Gastrocnemius medialis (tissue), 4 donors: ENCODE data around the gene ANO3. TPM values are rescaled to one million over a fixed set of nuclear protein-coding genes. Genes with fewer than 3 reads are reported as not detected.

Experiments used
- ATAC-seq, 2 donors: fragments of 150-250 bp; one replicate each; pipeline ENCODE4 v1.9.1; 2016
- DNase-seq, 2 donors: peaks; one replicate each; pipeline ENCODE4 v3.0.0-alpha.2; 2019
- H3K27ac ChIP-seq, 4 donors: fragments of 200-600 bp; sonication (generic); 1 replicate in 1 of 4; 2 replicates in 3 of 4; pipeline ENCODE4 v1.5.1; 2016 to 2018; ENCODE audit warnings: mild to moderate bottlenecking in 2 of 4, moderate library complexity in 1 of 4
- H3K27me3 ChIP-seq, 3 donors: fragments of 200-600 bp; sonication (generic) in 2 of 3; 1 replicate in 1 of 3; 2 replicates in 2 of 3; pipeline versions ENCODE4 v1.5.1 to v1.6.0; 2016 to 2019; ENCODE audit warnings: mild to moderate bottlenecking in 1 of 3, moderate library complexity in 1 of 3
- H3K36me3 ChIP-seq, 2 donors: fragments of 200-600 bp; sonication (generic) in 1 of 2; one replicate each; pipeline ENCODE4 v1.5.1; 2017 to 2018
- H3K4me1 ChIP-seq, 2 donors: fragments of 200-600 bp; sonication (generic) in 1 of 2; one replicate each; pipeline ENCODE4 v1.5.1; 2016 to 2017; ENCODE audit warnings: mild to moderate bottlenecking in 2 of 2
- H3K4me3 ChIP-seq, 4 donors: fragments of 200-600 bp; sonication (generic) in 3 of 4; 1 replicate in 1 of 4; 2 replicates in 3 of 4; pipeline ENCODE4 v1.5.1; 2016 to 2019; ENCODE audit warnings: mild to moderate bottlenecking in 2 of 4
- H3K9me3 ChIP-seq, 3 donors: fragments of 200-600 bp; sonication (generic) in 2 of 3; 1 replicate in 1 of 3; 2 replicates in 2 of 3; pipeline ENCODE4 v1.5.1; 2016 to 2019
- CTCF ChIP-seq, 5 experiments: fragments of 450-650 bp in 3 of 5; fragments of 200-600 bp in 2 of 5; sonication (generic) in 2 of 5; IDR thresholded peaks in 4 of 5; conservative IDR thresholded peaks in 1 of 5; 1 replicate in 4 of 5; 2 replicates in 1 of 5; pipeline ENCODE4 v1.5.1; 2016 to 2019; ENCODE audit warnings: antibody characterized with exemption in 5 of 5, mild to moderate bottlenecking in 3 of 5, moderate library complexity in 3 of 5
- POLR2A ChIP-seq, 2 donors: fragments of 450-650 bp; IDR thresholded peaks; one replicate each; pipeline ENCODE4 v1.6.1; 2017; ENCODE audit warnings: antibody characterized with exemption in 2 of 2, mild to moderate bottlenecking in 2 of 2, moderate library complexity in 2 of 2
- in situ Hi-C, 4 donors: fragments of 200-750 bp; cut with MboI; loops; one replicate each; pipeline versions ENCODE4 v1.15.0 to v1.8.0; 2017; ENCODE audit warnings: low sequenced_read_pairs in 4 of 4
- intact Hi-C: fragments of 100-400 bp; cut with DNase I; formaldehyde crosslinking; loops from one replicate; pipeline ENCODE4 v1.15.1; 2023; ENCODE audit warnings: low total_unique reads
- total RNA-seq, 4 donors: library from RNA; depleted of rRNA; stranded (reverse); fragments of >200 nt; gene quantifications; one replicate each; pipeline versions ENCODE4 v1.1.0 to v1.2.3, GENCODE V29; 2016

Gene ANO3
- total RNA-seq, 4 donors from 2014 or later, result 0.05 TPM; not detected in 3

- no peak for ATAC-seq
- no peak overlapping the region for H3K27ac ChIP-seq
- H3K4me3 ChIP-seq, result no peak overlapping the region
- H3K36me3 ChIP-seq, result no peaks in the 10 kb centered on the region
- no peaks in the 10 kb centered on the region for H3K4me1 ChIP-seq
- TF ChIP-seq CTCF (IDR thresholded peaks at IDR 0.05 in 4 of 5, conservative IDR thresholded peaks at IDR 0.05 in 1 of 5) (no peak), POLR2A (IDR thresholded peaks at IDR 0.05) (no peak)
- intact Hi-C loops (no loop called here), in situ Hi-C loops (loop anchor here in 1 of 4 donors (25.0 kb wide), 1 partner anchor 97 kb away; no protein-coding TSS in a partner anchor)
- no peak for DNase-seq
- no peaks in the 10 kb centered on the region for H3K27me3 ChIP-seq
- no peaks in the 10 kb centered on the region for H3K9me3 ChIP-seq
These were observed 27.1 kb downstream of the ANO3 start for GRCh38 chr11:26359055-26359454.

GRCh38 chr11:26365284-26365683, 33.4 kb downstream of the ANO3 start:
- Histone ChIP-seq H3K27me3 (no peaks in the 10 kb centered on the region), H3K9me3 (no peaks in the 10 kb centered on the region), H3K4me1 (no peaks in the 10 kb centered on the region), H3K4me3 (no peak overlapping the region), H3K27ac (no peak overlapping the region), H3K36me3 (no peaks in the 10 kb centered on the region)
- DNase-seq, result no peak
- TF ChIP-seq CTCF (IDR thresholded peaks at IDR 0.05 in 4 of 5, conservative IDR thresholded peaks at IDR 0.05 in 1 of 5) (no peak), POLR2A (IDR thresholded peaks at IDR 0.05) (no peak)
- intact Hi-C loops, result no loop called here
- in situ Hi-C loops, result loop anchor here in 1 of 4 donors (25.0 kb wide), 1 partner anchor 103 kb away; no protein-coding TSS in a partner anchor
- no peak for ATAC-seq

GRCh38 chr11:26377619-26378018, 45.7 kb downstream of the ANO3 start:
- DNase-seq (no peak), ATAC-seq (no peak)
- in situ Hi-C loops (no loop called here), intact Hi-C loops (no loop called here)
- TF ChIP-seq POLR2A (IDR thresholded peaks at IDR 0.05) (no peak), CTCF (IDR thresholded peaks at IDR 0.05 in 4 of 5, conservative IDR thresholded peaks at IDR 0.05 in 1 of 5) (no peak)
- no peaks in the 10 kb centered on the region for H3K36me3 ChIP-seq
- H3K27ac ChIP-seq, result no peak overlapping the region
- no peaks in the 10 kb centered on the region for H3K4me1 ChIP-seq
- H3K9me3 ChIP-seq, result no peaks in the 10 kb centered on the region
- H3K27me3 ChIP-seq, result no peaks in the 10 kb centered on the region
- H3K4me3 ChIP-seq, result no peak overlapping the region

- no peak for ATAC-seq
- H3K27me3 ChIP-seq, result no peaks in the 10 kb centered on the region
- H3K9me3 ChIP-seq, result no peaks in the 10 kb centered on the region
- no peak overlapping the region for H3K4me3 ChIP-seq
- in situ Hi-C loops, result no loop called here
- no peak for TF ChIP-seq POLR2A (IDR thresholded peaks at IDR 0.05)
- TF ChIP-seq CTCF (IDR thresholded peaks at IDR 0.05 in 4 of 5, conservative IDR thresholded peaks at IDR 0.05 in 1 of 5), result no peak
- no peak overlapping the region for H3K27ac ChIP-seq
- H3K36me3 ChIP-seq, result no peaks in the 10 kb centered on the region
- no peaks in the 10 kb centered on the region for H3K4me1 ChIP-seq
- DNase-seq, result no peak
- intact Hi-C loops, result no loop called here
These were observed 67.4 kb downstream of the ANO3 start for GRCh38 chr11:26399336-26399735.

GRCh38 chr11:26410706-26411366, 78.9 kb downstream of the ANO3 start:
- intact Hi-C loops (no loop called here), in situ Hi-C loops (no loop called here)
- H3K27me3 ChIP-seq, result no peaks in the 10 kb centered on the region
- ATAC-seq (no peak), DNase-seq (no peak)
- no peaks in the 10 kb centered on the region for H3K9me3 ChIP-seq
- no peaks in the 10 kb centered on the region for H3K4me1 ChIP-seq
- no peak overlapping the region for H3K27ac ChIP-seq
- H3K36me3 ChIP-seq, result no peaks in the 10 kb centered on the region
- TF ChIP-seq CTCF (IDR thresholded peaks at IDR 0.05 in 4 of 5, conservative IDR thresholded peaks at IDR 0.05 in 1 of 5) (no peak), POLR2A (IDR thresholded peaks at IDR 0.05) (no peak)
- H3K4me3 ChIP-seq, result no peak overlapping the region
